ENCODE results near the gene PDE4B.
A peak's percentile ranks its signal among the peaks of the same experiment; 100 is the strongest.

PDE4B gene

DNA sequence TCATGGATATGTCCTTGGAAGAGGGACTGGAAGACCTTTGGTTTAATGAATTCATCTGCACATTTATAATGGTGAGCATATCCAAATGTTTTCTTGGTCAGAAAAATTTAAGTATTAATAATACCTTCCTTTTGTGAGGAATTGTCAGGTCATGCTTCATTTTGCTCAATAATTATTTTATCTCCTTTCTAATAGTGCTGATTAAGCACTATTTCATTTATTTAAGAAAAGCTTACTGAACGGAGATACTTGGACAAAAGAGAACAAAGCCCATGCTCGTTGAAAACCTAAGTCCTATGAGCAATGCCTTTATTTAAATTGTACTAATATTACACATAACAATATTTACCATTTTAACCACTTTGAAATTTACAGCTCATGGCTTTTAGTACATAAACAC lies 281.5 kb downstream of the PDE4B start:
- no peak overlapping the region for H3K27ac ChIP-seq
- TF ChIP-seq, protein P1, sequence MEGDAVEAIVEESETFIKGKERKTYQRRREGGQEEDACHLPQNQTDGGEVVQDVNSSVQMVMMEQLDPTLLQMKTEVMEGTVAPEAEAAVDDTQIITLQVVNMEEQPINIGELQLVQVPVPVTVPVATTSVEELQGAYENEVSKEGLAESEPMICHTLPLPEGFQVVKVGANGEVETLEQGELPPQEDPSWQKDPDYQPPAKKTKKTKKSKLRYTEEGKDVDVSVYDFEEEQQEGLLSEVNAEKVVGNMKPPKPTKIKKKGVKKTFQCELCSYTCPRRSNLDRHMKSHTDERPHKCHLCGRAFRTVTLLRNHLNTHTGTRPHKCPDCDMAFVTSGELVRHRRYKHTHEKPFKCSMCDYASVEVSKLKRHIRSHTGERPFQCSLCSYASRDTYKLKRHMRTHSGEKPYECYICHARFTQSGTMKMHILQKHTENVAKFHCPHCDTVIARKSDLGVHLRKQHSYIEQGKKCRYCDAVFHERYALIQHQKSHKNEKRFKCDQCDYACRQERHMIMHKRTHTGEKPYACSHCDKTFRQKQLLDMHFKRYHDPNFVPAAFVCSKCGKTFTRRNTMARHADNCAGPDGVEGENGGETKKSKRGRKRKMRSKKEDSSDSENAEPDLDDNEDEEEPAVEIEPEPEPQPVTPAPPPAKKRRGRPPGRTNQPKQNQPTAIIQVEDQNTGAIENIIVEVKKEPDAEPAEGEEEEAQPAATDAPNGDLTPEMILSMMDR (IDR thresholded peaks at IDR 0.05; ENCODE audit: low read depth, low read length, missing control alignments), result no peak
- no peak overlapping the region for H3K4me3 ChIP-seq (ENCODE audit: low read depth, low read length)
- no peak for DNase-seq
- in situ Hi-C loops (cut with HindIII; ENCODE audit: low pct_ligation_motif_present, low sequenced_read_pairs), result no loop called here
- H3K36me3 ChIP-seq (replicated peaks), result no peaks in the 10 kb centered on the region
- no peaks in the 10 kb centered on the region for H3K27me3 ChIP-seq (replicated peaks)

DNA sequence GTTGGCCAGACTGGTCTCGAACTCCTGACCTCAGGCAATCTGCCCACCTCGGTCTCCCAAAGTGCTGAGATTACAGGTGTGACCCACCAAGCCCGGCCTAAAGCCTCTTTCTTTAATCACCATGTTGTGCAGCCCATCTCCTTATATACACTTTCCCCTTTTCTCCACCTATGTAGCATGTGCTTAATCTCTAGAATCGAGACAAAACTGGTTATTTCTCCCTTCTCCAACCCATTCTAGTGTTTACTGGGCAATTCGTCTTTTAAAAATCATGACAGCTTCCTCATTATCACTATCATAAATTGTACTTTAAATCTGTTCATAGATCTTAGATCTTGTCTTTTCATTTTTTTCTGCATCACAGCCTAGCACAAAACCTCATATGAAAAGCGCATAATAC lies 285.7 kb downstream of the PDE4B start:
- in situ Hi-C loops (cut with HindIII; ENCODE audit: low pct_ligation_motif_present, low sequenced_read_pairs), result no loop called here

DNA sequence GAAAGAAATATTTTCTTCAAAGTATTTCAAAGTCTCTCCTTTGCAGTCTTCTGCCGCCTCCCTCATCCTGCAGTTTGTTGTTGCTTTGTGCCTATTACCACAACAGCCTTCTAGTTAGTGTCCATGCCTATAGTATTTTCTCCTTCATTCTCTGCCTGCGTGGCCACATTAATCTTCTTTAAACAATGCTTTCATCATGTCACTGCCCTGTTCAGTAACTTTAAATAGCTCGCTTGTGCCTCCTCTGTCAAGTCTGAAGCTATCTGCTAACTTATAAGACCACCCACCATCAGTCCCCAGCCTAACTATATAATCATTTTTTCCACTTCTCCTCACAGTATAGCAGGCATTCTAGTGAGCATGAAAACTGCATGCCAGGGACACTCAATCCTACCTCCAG lies 290.3 kb downstream of the PDE4B start:
- in situ Hi-C loops (cut with HindIII; ENCODE audit: low pct_ligation_motif_present, low sequenced_read_pairs), result no loop called here
- no peak overlapping the region for H3K4me3 ChIP-seq (ENCODE audit: low read depth, low read length)
- no peak overlapping the region for H3K27ac ChIP-seq
- H3K36me3 ChIP-seq (replicated peaks), result no peaks in the 10 kb centered on the region
- TF ChIP-seq, protein P1 (IDR thresholded peaks at IDR 0.05; ENCODE audit: low read depth, low read length, missing control alignments), result no peak
- no peaks in the 10 kb centered on the region for H3K27me3 ChIP-seq (replicated peaks)
- DNase-seq, result no peak

More for the DNA sequence above, 285.7 kb downstream of the PDE4B start:
- no peak for DNase-seq
- TF ChIP-seq, protein P1 (IDR thresholded peaks at IDR 0.05; ENCODE audit: low read depth, low read length, missing control alignments), result no peak
- H3K36me3 ChIP-seq (replicated peaks), result no peaks in the 10 kb centered on the region
- H3K27ac ChIP-seq, result no peak overlapping the region
- H3K27me3 ChIP-seq (replicated peaks), result no peaks in the 10 kb centered on the region
- H3K4me3 ChIP-seq (ENCODE audit: low read depth, low read length), result no peak overlapping the region

DNA sequence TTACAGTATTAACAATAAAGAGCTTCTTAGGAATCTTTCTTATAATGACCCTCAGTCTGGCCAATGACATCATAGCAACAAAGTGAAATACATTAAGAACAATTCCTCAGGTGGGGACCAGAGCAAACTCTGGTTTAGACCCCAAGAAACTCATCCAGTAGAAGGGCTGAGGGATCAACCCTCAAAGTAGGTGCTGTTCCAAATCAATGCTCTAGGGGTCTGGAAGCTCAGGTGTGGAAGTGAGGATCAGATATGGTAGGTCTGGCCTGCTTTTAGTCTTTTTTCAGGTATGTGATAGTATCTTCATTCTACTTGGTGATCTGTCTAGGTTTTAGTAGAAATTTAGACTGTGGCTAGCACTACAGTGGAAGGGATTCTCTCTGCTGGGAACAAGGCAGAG lies 291.7 kb downstream of the PDE4B start:
- Histone ChIP-seq H3K27ac (no peak overlapping the region), H3K27me3 (replicated peaks) (no peaks in the 10 kb centered on the region), H3K36me3 (replicated peaks) (no peaks in the 10 kb centered on the region), H3K4me3 (ENCODE audit: low read depth, low read length) (no peak overlapping the region)
- in situ Hi-C loops (cut with HindIII; ENCODE audit: low pct_ligation_motif_present, low sequenced_read_pairs), result no loop called here
- TF ChIP-seq, protein P1 (IDR thresholded peaks at IDR 0.05; ENCODE audit: low read depth, low read length, missing control alignments), result peak; percentile 6
- no peak for DNase-seq

DNA sequence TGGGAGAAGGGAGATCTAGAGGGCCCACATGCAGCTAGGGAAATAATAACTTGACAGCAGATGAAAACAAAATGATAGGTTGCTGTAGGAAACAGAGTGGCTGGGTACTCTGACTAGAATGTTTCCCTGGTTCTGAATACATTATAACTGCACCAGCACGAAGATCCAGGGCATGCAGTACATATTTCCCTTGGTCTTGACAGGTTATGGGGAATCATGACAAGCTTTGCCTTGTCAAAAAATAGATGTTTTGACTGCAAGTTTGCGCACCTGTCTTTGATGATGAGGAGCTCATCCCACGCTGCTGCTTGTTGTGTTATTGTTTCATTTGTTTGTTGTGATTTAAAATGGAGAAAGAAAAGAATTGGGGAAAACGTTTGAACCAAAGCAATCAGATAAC lies 292.9 kb downstream of the PDE4B start:
- no peak for DNase-seq
- in situ Hi-C loops (cut with HindIII; ENCODE audit: low pct_ligation_motif_present, low sequenced_read_pairs), result no loop called here
- Histone ChIP-seq H3K27me3 (replicated peaks) (no peaks in the 10 kb centered on the region), H3K27ac (no peak overlapping the region), H3K4me3 (ENCODE audit: low read depth, low read length) (no peak overlapping the region), H3K36me3 (replicated peaks) (no peaks in the 10 kb centered on the region)
- TF ChIP-seq, protein P1 (IDR thresholded peaks at IDR 0.05; ENCODE audit: low read depth, low read length, missing control alignments), result no peak

DNA sequence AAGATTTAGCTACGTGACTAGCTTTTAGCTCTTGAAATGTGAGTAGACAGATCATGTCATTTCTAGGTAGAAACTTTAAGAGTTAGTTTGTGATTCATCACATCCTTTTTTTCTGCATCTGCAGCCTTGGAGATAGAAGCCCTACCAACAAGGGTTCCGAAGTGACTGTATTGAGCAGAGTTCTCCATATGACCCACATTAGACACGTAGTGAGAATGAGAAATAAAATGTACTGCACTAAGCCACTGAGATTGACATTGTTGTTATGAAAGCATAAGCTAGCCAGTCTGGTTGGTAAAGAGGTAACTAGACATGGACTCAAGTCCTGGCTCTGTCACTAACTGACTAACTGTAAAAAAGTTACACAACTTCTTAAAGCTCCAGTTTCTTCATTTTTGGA lies 296.1 kb downstream of the PDE4B start:
- in situ Hi-C loops (cut with HindIII; ENCODE audit: low pct_ligation_motif_present, low sequenced_read_pairs), result no loop called here
- Histone ChIP-seq H3K4me3 (ENCODE audit: low read depth, low read length) (no peak overlapping the region), H3K36me3 (replicated peaks) (no peaks in the 10 kb centered on the region), H3K27me3 (replicated peaks) (no peaks in the 10 kb centered on the region), H3K27ac (no peak overlapping the region)
- DNase-seq, result no peak
- TF ChIP-seq, protein P1 (IDR thresholded peaks at IDR 0.05; ENCODE audit: low read depth, low read length, missing control alignments), result no peak
